HG03108 (cell line): ENCODE measurements around the gene AKR7A3.
"Not testable (repeated sequence)": the region's sequence is repeated elsewhere in the genome, so short reads cannot be mapped to it uniquely, and the experiment has no call there.

Source experiments
- ATAC-seq: cut with Tn5 transposase; IDR thresholded peaks from one replicate; pipeline ENCODE4 v1.9.1; 2021; ENCODE audit warnings: moderate library complexity; ENCODE audit not compliant: unreplicated experiment

Gene AKR7A3

DNA sequence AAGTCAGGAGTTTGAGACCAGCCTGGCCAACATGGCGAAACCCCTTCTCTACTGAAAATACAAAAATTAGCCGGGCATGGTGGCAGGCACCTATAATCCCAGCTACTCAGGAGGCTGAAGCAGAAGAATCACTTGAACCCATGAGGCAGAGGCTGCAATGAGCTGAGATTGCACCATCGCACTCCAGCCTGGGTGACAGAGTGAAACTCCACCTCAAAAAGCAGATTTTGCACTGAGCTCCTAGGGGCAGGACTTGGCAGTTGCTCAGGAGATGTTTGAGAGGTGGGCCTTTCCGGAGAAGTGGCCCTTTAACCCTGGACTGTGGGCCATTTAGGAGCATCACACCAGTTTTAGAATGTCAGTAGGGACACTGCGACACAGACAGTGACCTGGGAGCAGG lies 32.3 kb downstream of the AKR7A3 start:
- ATAC-seq: not testable (repeated sequence)

- ATAC-seq: no peak
Observed at GRCh38 chr1:19255288-19255687, 33.3 kb downstream of the AKR7A3 start.

- ATAC-seq: no peak
Observed at GRCh38 chr1:19254416-19254815, 34.2 kb downstream of the AKR7A3 start.

- peak; percentile 81 for ATAC-seq
Observed at GRCh38 chr1:19251305-19252196, 37.0 kb downstream of the AKR7A3 start, which contains the start of the genes EMC1 and MRTO4. Gene EMC1 (minus strand): TSS chr1:19251524. CDS start chr1:19251509, 15 bp downstream. Gene MRTO4 (plus strand): TSS chr1:19251805. CDS start chr1:19251836, 31 bp downstream.

DNA sequence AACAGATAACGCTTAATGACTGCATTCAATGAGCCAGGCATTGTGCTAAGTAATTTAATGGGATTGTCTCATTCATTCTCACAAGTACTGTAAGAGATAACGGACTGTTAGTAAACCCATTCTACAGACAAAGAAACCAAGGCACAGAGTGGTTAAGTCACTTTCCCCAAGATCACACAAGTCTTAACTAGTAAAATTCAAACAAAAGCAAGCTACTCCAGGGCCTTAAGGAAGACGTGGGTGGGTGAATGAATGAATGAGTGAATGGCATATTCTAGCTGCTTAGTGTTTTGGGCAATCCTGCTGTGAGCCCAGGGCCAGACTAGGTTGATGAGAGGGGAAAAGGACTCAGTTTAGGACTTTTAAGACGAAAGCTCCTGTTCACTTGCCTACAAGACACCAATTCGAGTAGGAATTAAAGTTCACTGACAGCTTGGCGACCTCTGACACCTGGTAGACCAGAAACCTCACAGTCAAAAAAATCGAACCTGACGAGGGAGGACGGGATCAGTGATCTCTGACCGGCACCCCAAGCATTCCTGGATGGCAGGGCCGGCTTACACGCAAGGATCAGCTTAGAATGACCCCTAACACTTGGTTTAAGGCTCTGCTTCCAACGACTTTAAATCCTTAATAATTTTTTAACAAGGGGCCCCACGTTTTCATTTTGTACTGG lies 37.8 kb downstream of the AKR7A3 start:
- no peak for ATAC-seq

DNA sequence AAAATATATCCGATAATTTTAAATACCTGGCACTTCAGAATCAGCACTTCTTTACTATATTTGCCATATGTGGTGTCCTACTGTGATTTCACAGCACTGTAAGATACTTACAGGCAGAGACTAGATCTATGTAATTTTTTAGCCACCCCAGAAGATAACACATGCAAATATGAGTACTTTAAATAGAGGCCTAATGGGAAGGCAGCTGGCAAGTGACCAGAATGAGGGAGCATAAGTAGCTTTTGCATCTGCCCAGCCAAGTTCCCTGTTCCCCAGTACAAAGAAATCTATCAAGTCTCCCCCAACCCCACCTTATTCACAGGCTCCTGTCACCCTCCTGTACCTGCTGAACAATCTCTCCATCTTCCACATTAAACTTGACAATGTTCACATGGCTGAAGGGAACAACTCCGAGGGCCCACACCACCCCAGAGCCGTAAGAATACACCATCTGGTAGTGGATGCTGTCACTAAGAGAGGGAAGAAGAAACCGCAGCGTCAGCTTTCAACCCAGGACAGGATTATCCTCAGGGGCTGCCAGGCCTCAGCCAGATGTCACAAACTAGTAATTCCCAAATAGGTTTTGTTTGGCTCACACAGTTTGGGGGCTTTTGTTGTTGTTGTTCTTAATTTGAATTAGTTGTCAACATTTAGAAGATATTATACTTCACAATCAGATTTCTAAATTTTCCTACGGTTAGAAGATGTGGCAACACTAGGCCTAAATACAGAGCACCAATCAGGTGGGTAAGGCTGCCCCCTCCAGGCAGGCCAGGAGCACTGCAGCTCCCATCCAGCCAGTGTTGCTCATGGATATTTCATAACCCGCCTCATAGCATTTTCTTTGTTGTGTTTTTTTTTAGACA lies 47.7 kb downstream of the AKR7A3 start:
- ATAC-seq: no peak

- no peak for ATAC-seq
Observed at GRCh38 chr1:19239876-19240275, 48.7 kb downstream of the AKR7A3 start.

DNA sequence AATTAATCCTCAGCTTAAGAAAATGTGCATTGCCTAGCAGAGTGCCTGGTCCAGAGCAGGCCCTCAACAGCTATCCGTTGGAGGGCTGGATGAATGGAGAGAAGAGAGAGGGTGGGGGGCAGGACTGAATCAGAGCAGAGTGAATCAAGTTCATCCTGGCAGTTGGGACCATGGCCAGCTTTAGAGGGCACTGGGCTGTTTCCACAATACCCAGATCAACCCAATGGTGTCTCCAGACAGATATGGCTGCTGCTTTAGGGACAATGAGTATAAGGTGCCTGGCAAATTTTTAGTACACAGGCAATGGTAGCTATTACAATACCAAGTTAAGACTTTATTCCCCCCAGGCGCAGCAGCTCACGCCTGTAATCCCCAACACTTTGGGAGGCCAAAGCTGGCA lies 54.3 kb downstream of the AKR7A3 start:
- ATAC-seq: no peak
